IMR-90 (cell line): ENCODE measurements around the gene CARMIL1. TPM values are rescaled to one million over a fixed set of nuclear protein-coding genes. Genes with fewer than 3 reads are reported as not detected.

ENCODE experiments used
- ATAC-seq: fragments of 200-7000 bp; cut with Tn5 transposase; 2 replicates; pipeline ENCODE4 v1.9.1; 2020; ENCODE audit warnings: low read depth, mild to moderate bottlenecking, moderate library complexity
- BruUV-seq: library from RNA; stranded (reverse); fragments of 400-500 nt; replicated peaks from 2 replicates; lab custom pipeline; 2021; lab: Mats Ljungman, UMichigan
- CTCF ChIA-PET: fragments of 300-600 bp; formaldehyde crosslinking; extraction: SDS; loops from one replicate; lab custom pipeline; 2021; ENCODE audit warnings: antibody characterized with exemption; lab: Yijun Ruan, JAX
- POLR2A ChIA-PET: fragments of 300-600 bp; sonication (Branson Sonifier 250); formaldehyde crosslinking; loops from one replicate; lab custom pipeline; 2022; ENCODE audit warnings: antibody characterized with exemption; ENCODE audit not compliant: unreplicated experiment; lab: Charles Lee
- DNase-seq: peaks from one replicate; pipeline ENCODE4 v3.0.0; 2013
- H2AFZ ChIP-seq: replicated peaks from 2 replicates; pipeline ENCODE3; 2013; ENCODE audit warnings: low read length, mild to moderate bottlenecking; ENCODE audit not compliant: poor library complexity
- H2AK5ac ChIP-seq: 2 replicates; pipeline ENCODE4 v1.6.1; 2013; ENCODE audit warnings: low read depth, low read length, inconsistent platforms
- H2AK9ac ChIP-seq: replicated peaks from 2 replicates; pipeline ENCODE3; 2013; ENCODE audit warnings: mild to moderate bottlenecking, low read depth, low read length, moderate library complexity; ENCODE audit not compliant: poor library complexity
- H2BK120ac ChIP-seq: 2 replicates; pipeline ENCODE4 v1.6.1; 2013; ENCODE audit warnings: low read depth, low read length, inconsistent platforms
- H2BK15ac ChIP-seq: 3 replicates; pipeline ENCODE4 v1.6.1; 2013; ENCODE audit warnings: low read depth, low read length, inconsistent platforms
- H2BK20ac ChIP-seq: 2 replicates; pipeline ENCODE4 v1.6.1; 2013; ENCODE audit warnings: low read depth, mild to moderate bottlenecking, inconsistent platforms, low read length, moderate library complexity
- H2BK5ac ChIP-seq: 2 replicates; pipeline ENCODE4 v1.6.1; 2013; ENCODE audit warnings: mild to moderate bottlenecking, low read depth, low read length, inconsistent platforms; ENCODE audit not compliant: poor library complexity, severe bottlenecking
- H3K14ac ChIP-seq: replicated peaks from 2 replicates; pipeline ENCODE4 v1.6.1; 2013; ENCODE audit warnings: low read depth, low read length, inconsistent platforms
- H3K18ac ChIP-seq: 2 replicates; pipeline ENCODE4 v1.6.1; 2013; ENCODE audit warnings: low read depth, low read length, control low read depth
- H3K23ac ChIP-seq: 2 replicates; pipeline ENCODE4 v1.6.1; 2013; ENCODE audit warnings: low read depth, low read length, inconsistent platforms
- H3K27ac ChIP-seq: 2 replicates; pipeline ENCODE4 v1.5.1; 2013; ENCODE audit warnings: mild to moderate bottlenecking, control low read depth, low read length; ENCODE audit not compliant: insufficient read depth
- H3K27me3 ChIP-seq: 2 replicates; pipeline ENCODE4 v1.6.1; 2013; ENCODE audit warnings: low read length; ENCODE audit not compliant: control insufficient read depth, insufficient read depth
- H3K36me3 ChIP-seq: 2 replicates; pipeline ENCODE4 v1.6.1; 2013; ENCODE audit warnings: low read length, mixed read lengths; ENCODE audit not compliant: control insufficient read depth, insufficient read depth
- H3K4ac ChIP-seq: 2 replicates; pipeline ENCODE4 v1.6.1; 2013; ENCODE audit warnings: low read depth, low read length, inconsistent platforms
- H3K4me1 ChIP-seq: 2 replicates; pipeline ENCODE4 v1.6.1; 2013; ENCODE audit warnings: low read length, mixed read lengths; ENCODE audit not compliant: control insufficient read depth, insufficient read depth
- H3K4me2 ChIP-seq: 2 replicates; pipeline ENCODE4 v1.6.1; 2013; ENCODE audit warnings: low read depth, mild to moderate bottlenecking, control low read depth, low read length, moderate library complexity
- H3K4me3 ChIP-seq: 2 replicates; pipeline ENCODE4 v1.5.1; 2013; ENCODE audit warnings: low read depth, mild to moderate bottlenecking, control low read depth, low read length, moderate library complexity; ENCODE audit not compliant: insufficient read depth
- H3K56ac ChIP-seq: 2 replicates; pipeline ENCODE4 v1.6.1; 2013; ENCODE audit warnings: low read length, inconsistent platforms; ENCODE audit not compliant: insufficient read depth; ENCODE audit errors: extremely low read depth
- H3K79me1 ChIP-seq, 2 experiments: 2 replicates each; pipeline ENCODE4 v1.6.1; 2013; ENCODE audit warnings: low read length in 2 of 2, inconsistent platforms in 1 of 2, low read depth in 1 of 2
- H3K9ac ChIP-seq: 2 replicates; pipeline ENCODE4 v1.6.1; 2013; ENCODE audit warnings: low read depth, low read length, control low read depth
- H3K9me1 ChIP-seq: 2 replicates; pipeline ENCODE4 v1.6.1; 2013; ENCODE audit warnings: low read length, inconsistent platforms; ENCODE audit not compliant: insufficient read depth
- H3K9me3 ChIP-seq: 2 replicates; pipeline ENCODE4 v1.6.1; 2013; ENCODE audit warnings: low read length; ENCODE audit not compliant: control insufficient read depth, insufficient read depth
- H4K20me1 ChIP-seq: 2 replicates; pipeline ENCODE4 v1.6.1; 2013; ENCODE audit warnings: low read length, inconsistent platforms; ENCODE audit not compliant: insufficient read depth
- H4K5ac ChIP-seq: 2 replicates; pipeline ENCODE4 v1.6.1; 2013; ENCODE audit warnings: mild to moderate bottlenecking, low read depth, low read length, control low read depth
- H4K8ac ChIP-seq, 2 experiments: 2 replicates each; pipeline ENCODE4 v1.6.1; 2013; ENCODE audit warnings: low read depth in 2 of 2, low read length in 2 of 2, control low read depth in 1 of 2, inconsistent platforms in 1 of 2
- H4K91ac ChIP-seq: 2 replicates; pipeline ENCODE4 v1.6.1; 2013; ENCODE audit warnings: low read depth, low read length, inconsistent platforms; ENCODE audit not compliant: insufficient read depth
- CEBPB ChIP-seq: IDR thresholded peaks from 2 replicates; pipeline ENCODE4 v1.6.1; 2012; ENCODE audit warnings: low read depth, low read length, improper control_type of control experiment
- CHD1 ChIP-seq: IDR thresholded peaks from 2 replicates; pipeline ENCODE4 v1.6.1; 2012; ENCODE audit warnings: low read depth, low read length, improper control_type of control experiment
- MAFK ChIP-seq: IDR thresholded peaks from 2 replicates; pipeline ENCODE4 v1.6.1; 2012; ENCODE audit warnings: low read depth, low read length, improper control_type of control experiment
- MAZ ChIP-seq: IDR thresholded peaks from 2 replicates; pipeline ENCODE4 v1.6.1; 2012; ENCODE audit warnings: low read depth, mild to moderate bottlenecking, low read length, improper control_type of control experiment, moderate library complexity, borderline replicate concordance
- NFE2L2 ChIP-seq: fragments of 150-350 bp; IDR thresholded peaks from 2 replicates; pipeline ENCODE4 v1.6.1; 2016; ENCODE audit warnings: low read depth, mild to moderate bottlenecking, low read length
- POLR2A ChIP-seq: IDR thresholded peaks from 2 replicates; pipeline ENCODE4 v1.6.1; 2012; ENCODE audit warnings: mild to moderate bottlenecking, low read depth, low read length
- RAD21 ChIP-seq: IDR thresholded peaks from 2 replicates; pipeline ENCODE4 v1.6.1; 2012; ENCODE audit warnings: low read length, improper control_type of control experiment
- RFX5 ChIP-seq: IDR thresholded peaks from 2 replicates; pipeline ENCODE4 v1.8.0; 2012; ENCODE audit warnings: low read depth, mild to moderate bottlenecking, low read length, moderate library complexity
- WGBS, 2 experiments: methylation state at CpG; one replicate each; pipeline versions ENCODE4 v1.1.5 to v1.1.7; 2013; ENCODE audit warnings: missing lambda C conversion rate in 2 of 2; ENCODE audit not compliant: insufficient read length in 1 of 2; ENCODE audit errors: extremely low coverage in 2 of 2; 5-methylcytosine and 5-hydroxymethylcytosine counted together
- dilution Hi-C: fragments of 300-500 bp; cut with HindIII; formaldehyde crosslinking; loops from one replicate; pipeline ENCODE4 v1.14.3; 2018; ENCODE audit warnings: low sequenced_read_pairs; ENCODE audit not compliant: unreplicated experiment
- in situ Hi-C: fragments of 300-500 bp; cut with MboI; formaldehyde crosslinking; loops from 3 replicates; pipeline ENCODE4 v1.14.3; 2019; ENCODE audit warnings: low sequenced_read_pairs, inconsistent platforms, mixed read lengths
- intact Hi-C: fragments of 100-400 bp; cut with micrococcal nuclease; formaldehyde crosslinking; loops from 2 replicates; pipeline ENCODE4 v1.10.0; 2022
- polyA plus RNA-seq, 3 experiments: library from polyadenylated mRNA; depleted of rRNA; stranded (reverse); fragments of >200 nt; gene quantifications; 2 replicates each; pipeline ENCODE4 v1.2.3, GENCODE V29; 2012; ENCODE audit warnings: low replicate concordance in 1 of 3
- total RNA-seq: library from RNA; depleted of rRNA; stranded (reverse); fragments of >200 nt; gene quantifications from 2 replicates; pipeline ENCODE4 v1.2.3, GENCODE V29; 2012
- TF ChIP-seq, protein P1 (sequence below): fragments of 150-350 bp; IDR thresholded peaks from 2 replicates; pipeline ENCODE4 v1.6.1; 2016; ENCODE audit warnings: low read depth, mild to moderate bottlenecking, low read length, moderate library complexity, borderline replicate concordance
- TF ChIP-seq, protein P2 (sequence below): conservative IDR thresholded peaks from 2 replicates; pipeline ENCODE4 v1.5.1; 2012; ENCODE audit warnings: mild to moderate bottlenecking, low read depth, low read length, improper control_type of control experiment

The CARMIL1 gene
- total and polyA plus RNA-seq, 2 of the 4 experiments (the other 2 are of a cell fraction) = 1.3 to 2.9 TPM

DNA sequence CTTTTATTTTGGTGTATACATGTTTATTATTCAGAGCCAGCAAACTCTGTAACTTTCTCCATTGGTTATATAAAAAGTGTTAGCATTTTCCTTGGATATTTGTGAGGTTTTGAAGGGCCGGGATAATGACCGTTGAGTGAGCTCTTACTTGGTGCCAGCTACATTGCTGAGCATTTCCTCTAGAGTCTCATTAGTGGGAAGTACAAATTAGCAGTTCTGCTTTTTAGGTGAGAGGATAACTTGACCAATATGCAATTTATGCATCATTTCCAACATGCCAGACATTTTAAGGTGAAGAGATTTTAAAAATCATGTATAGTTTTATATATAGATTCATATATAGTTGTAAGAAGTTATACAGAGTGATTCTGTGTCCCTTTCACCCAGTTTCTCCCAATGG, 84.3 kb downstream of the CARMIL1 start:
- Histone ChIP-seq H3K36me3 (no peaks in the 10 kb centered on the region), H3K18ac (no peak overlapping the region), H3K79me1 (peaks cover 0 to 5% of the 10 kb centered on the region in 2 experiments; a peak in 1 of 4 replicates), H3K4me1 (peaks cover 4% of the 10 kb centered on the region; the same call in 1 of the 2 replicates), H2AFZ (no peak overlapping the region), H4K8ac (no peak overlapping the region), H2AK5ac (no peak overlapping the region), H2BK15ac (no peak overlapping the region), H2BK120ac (no peak overlapping the region), H2BK5ac (no peak overlapping the region), H4K91ac (no peak overlapping the region), H3K4me3 (no peak overlapping the region), H3K4ac (no peak overlapping the region), H3K27ac (no peak overlapping the region), H3K23ac (no peak overlapping the region), H2AK9ac (no peak overlapping the region), H2BK20ac (no peak overlapping the region), H3K9ac (no peak overlapping the region), H4K5ac (no peak overlapping the region), H4K20me1 (no peaks in the 10 kb centered on the region), H3K9me1 (peaks cover 8% of the 10 kb centered on the region), H3K27me3 (no peaks in the 10 kb centered on the region), H3K56ac (no peak overlapping the region), H3K14ac (no peak overlapping the region), H3K4me2 (no peak overlapping the region), H3K9me3 (no peaks in the 10 kb centered on the region)
- in situ Hi-C loops (no loop called here), intact Hi-C loops (no loop called here), dilution Hi-C loops (no loop called here)
- TF ChIP-seq MAFK (no peak), RFX5 (no peak), CEBPB (no peak), MAZ (no peak), RAD21 (no peak), NFE2L2 (no peak), POLR2A (no peak), CHD1 (no peak)
- TF ChIP-seq, protein P1, sequence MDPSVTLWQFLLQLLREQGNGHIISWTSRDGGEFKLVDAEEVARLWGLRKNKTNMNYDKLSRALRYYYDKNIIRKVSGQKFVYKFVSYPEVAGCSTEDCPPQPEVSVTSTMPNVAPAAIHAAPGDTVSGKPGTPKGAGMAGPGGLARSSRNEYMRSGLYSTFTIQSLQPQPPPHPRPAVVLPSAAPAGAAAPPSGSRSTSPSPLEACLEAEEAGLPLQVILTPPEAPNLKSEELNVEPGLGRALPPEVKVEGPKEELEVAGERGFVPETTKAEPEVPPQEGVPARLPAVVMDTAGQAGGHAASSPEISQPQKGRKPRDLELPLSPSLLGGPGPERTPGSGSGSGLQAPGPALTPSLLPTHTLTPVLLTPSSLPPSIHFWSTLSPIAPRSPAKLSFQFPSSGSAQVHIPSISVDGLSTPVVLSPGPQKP = no peak
- TF ChIP-seq, protein P2, sequence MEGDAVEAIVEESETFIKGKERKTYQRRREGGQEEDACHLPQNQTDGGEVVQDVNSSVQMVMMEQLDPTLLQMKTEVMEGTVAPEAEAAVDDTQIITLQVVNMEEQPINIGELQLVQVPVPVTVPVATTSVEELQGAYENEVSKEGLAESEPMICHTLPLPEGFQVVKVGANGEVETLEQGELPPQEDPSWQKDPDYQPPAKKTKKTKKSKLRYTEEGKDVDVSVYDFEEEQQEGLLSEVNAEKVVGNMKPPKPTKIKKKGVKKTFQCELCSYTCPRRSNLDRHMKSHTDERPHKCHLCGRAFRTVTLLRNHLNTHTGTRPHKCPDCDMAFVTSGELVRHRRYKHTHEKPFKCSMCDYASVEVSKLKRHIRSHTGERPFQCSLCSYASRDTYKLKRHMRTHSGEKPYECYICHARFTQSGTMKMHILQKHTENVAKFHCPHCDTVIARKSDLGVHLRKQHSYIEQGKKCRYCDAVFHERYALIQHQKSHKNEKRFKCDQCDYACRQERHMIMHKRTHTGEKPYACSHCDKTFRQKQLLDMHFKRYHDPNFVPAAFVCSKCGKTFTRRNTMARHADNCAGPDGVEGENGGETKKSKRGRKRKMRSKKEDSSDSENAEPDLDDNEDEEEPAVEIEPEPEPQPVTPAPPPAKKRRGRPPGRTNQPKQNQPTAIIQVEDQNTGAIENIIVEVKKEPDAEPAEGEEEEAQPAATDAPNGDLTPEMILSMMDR = no peak
- ATAC-seq (no peak), DNase-seq (no peak)
- BruUV-seq = no TSS peak
- WGBS, 2 experiments = no CpG with 5 or more reads among the region's 2 CpGs
- CTCF ChIA-PET = no interaction called here
- POLR2A ChIA-PET = no interaction called here
